ENCODE data around the gene CPTP. TPM values are rescaled to one million over a fixed set of nuclear protein-coding genes. Genes with fewer than 3 reads are reported as not detected.

Gene CPTP
- total RNA-seq, 1 experiment from 2014 or later, result 52.2 TPM

DNA sequence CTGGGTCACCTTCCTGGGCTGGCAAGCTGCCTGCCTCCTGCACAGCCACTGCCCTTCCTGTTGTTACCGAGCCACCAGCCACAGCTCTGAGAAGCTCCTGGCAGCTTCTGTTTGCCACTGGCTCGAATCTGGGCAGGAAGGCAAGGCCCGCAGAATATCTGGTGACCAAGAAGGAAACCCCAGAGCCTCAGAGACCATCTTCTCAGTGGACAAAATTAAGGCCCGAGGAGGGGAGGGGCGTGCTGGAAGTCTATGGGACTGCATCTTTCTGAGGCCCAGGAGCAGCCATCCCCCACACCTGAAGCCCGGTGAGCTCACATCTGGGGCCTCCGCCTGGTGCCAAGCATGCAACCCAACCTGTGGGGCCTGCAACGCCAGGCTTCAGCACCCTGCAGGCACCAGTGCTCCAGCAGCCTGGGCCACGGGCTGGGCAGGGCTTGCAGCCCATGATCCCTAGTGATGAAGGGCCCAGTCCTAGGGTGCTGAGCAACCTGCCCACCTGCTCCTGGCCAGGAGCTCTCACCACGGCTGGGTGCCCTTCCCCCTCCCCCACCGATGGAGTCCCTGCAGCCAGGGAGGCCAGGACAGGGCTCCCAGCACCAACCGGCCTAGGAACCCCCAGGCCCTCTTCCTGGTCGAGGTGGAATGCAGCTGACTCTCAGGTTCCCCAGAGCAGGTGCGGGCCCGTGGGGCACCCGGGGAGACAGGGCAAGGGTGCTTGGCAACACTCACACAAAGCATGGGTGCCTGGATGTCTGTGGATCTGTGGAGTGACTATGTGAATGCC lies 879 bp downstream of the CPTP start:
- no TSS peak for BruUV-seq (replicated peaks)
- Histone ChIP-seq H3K27ac (ENCODE audit: low read length) (peak overlapping the region; percentile 91), H3K36me3 (ENCODE audit: control insufficient read depth, insufficient read depth, low read length) (no peaks in the 10 kb centered on the region; the same call in none of the 2 replicates), H3K27me3 (ENCODE audit: control insufficient read depth, insufficient read depth, low read length) (no peaks in the 10 kb centered on the region), H3K4me3 (ENCODE audit: low read depth in 2 of 2, low read length in 2 of 2) (peak overlapping the region; percentile 83 to 87), H3K4me1 (ENCODE audit: control insufficient read depth, insufficient read depth, low read length) (peaks cover 31% of the 10 kb centered on the region), H3K9me3 (ENCODE audit: control insufficient read depth, insufficient read depth, low read depth, low read length) (no peaks in the 10 kb centered on the region)
- intact Hi-C loops (cut with micrococcal nuclease; ENCODE audit: unreplicated experiment) (no loop called here), in situ Hi-C loops (cut with HindIII; ENCODE audit: low pct_unique_long_range_greater_than_20kb, low sequenced_read_pairs) (no loop called here)
- no peak for ATAC-seq
- no peak for DNase-seq (ENCODE audit: low read depth, low spot score)
- ChIA-PET POLR2A (no interaction called here), CTCF (interaction anchor here (1.2 kb wide), 1 partner anchor 116 kb away, joined by 3 read pairs; no protein-coding TSS in a partner anchor)
- TF ChIP-seq SIN3A (IDR thresholded peaks at IDR 0.05; ENCODE audit: borderline replicate concordance, insufficient read depth, low read depth, low read length) (no peak), POLR2AphosphoS5 (IDR thresholded peaks at IDR 0.05; ENCODE audit: low read depth, low read length) (no peak), TCF7L2 (IDR thresholded peaks at IDR 0.05; ENCODE audit: low read depth, low read length) (no peak)
- TF ChIP-seq, protein P1, sequence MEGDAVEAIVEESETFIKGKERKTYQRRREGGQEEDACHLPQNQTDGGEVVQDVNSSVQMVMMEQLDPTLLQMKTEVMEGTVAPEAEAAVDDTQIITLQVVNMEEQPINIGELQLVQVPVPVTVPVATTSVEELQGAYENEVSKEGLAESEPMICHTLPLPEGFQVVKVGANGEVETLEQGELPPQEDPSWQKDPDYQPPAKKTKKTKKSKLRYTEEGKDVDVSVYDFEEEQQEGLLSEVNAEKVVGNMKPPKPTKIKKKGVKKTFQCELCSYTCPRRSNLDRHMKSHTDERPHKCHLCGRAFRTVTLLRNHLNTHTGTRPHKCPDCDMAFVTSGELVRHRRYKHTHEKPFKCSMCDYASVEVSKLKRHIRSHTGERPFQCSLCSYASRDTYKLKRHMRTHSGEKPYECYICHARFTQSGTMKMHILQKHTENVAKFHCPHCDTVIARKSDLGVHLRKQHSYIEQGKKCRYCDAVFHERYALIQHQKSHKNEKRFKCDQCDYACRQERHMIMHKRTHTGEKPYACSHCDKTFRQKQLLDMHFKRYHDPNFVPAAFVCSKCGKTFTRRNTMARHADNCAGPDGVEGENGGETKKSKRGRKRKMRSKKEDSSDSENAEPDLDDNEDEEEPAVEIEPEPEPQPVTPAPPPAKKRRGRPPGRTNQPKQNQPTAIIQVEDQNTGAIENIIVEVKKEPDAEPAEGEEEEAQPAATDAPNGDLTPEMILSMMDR (IDR thresholded peaks at IDR 0.05), result no peak
- TF ChIP-seq, protein P2, sequence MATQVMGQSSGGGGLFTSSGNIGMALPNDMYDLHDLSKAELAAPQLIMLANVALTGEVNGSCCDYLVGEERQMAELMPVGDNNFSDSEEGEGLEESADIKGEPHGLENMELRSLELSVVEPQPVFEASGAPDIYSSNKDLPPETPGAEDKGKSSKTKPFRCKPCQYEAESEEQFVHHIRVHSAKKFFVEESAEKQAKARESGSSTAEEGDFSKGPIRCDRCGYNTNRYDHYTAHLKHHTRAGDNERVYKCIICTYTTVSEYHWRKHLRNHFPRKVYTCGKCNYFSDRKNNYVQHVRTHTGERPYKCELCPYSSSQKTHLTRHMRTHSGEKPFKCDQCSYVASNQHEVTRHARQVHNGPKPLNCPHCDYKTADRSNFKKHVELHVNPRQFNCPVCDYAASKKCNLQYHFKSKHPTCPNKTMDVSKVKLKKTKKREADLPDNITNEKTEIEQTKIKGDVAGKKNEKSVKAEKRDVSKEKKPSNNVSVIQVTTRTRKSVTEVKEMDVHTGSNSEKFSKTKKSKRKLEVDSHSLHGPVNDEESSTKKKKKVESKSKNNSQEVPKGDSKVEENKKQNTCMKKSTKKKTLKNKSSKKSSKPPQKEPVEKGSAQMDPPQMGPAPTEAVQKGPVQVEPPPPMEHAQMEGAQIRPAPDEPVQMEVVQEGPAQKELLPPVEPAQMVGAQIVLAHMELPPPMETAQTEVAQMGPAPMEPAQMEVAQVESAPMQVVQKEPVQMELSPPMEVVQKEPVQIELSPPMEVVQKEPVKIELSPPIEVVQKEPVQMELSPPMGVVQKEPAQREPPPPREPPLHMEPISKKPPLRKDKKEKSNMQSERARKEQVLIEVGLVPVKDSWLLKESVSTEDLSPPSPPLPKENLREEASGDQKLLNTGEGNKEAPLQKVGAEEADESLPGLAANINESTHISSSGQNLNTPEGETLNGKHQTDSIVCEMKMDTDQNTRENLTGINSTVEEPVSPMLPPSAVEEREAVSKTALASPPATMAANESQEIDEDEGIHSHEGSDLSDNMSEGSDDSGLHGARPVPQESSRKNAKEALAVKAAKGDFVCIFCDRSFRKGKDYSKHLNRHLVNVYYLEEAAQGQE (IDR thresholded peaks at IDR 0.05; ENCODE audit: insufficient read depth in 1 of 2, low read depth in 2 of 2, low read length in 1 of 2), result no peak

DNA sequence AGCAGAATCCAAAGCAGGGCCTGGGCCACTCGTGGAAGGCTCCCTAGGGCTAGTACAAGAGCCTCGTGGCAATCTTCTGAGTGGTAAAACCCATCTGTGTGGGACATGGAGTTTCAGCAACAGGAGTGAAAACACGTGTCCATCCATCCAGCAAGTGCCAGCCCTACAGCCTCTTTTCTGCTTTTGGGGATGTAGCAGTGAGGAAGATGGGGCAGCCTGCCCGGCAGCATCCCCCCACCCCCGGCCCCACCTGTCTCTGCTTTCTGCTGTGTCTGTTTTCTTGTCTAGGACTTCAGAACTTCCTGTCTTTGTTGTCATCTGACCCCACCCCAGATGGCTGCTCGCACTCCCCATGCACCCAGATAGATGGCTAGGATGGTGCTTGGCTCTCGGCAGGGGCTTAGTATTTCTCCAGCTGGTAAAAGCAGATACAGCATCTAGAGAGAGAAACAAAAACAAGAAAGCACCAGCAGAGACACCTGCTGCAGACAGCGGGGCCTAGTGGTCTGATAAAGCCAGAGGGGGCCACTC lies 1.5 kb downstream of the CPTP start:
- no peaks in the 10 kb centered on the region for H3K9me3 ChIP-seq (ENCODE audit: control insufficient read depth, insufficient read depth, low read depth, low read length)
- in situ Hi-C loops (cut with HindIII; ENCODE audit: low pct_unique_long_range_greater_than_20kb, low sequenced_read_pairs), result no loop called here
- H3K36me3 ChIP-seq (ENCODE audit: control insufficient read depth, insufficient read depth, low read length), result no peaks in the 10 kb centered on the region; the same call in none of the 2 replicates
- intact Hi-C loops (cut with micrococcal nuclease; ENCODE audit: unreplicated experiment), result no loop called here
- H3K27ac ChIP-seq (ENCODE audit: low read length), result peak overlapping the region; percentile 91; the same call in 1 of the 2 replicates
- H3K27me3 ChIP-seq (ENCODE audit: control insufficient read depth, insufficient read depth, low read length), result no peaks in the 10 kb centered on the region
- no peak for DNase-seq (ENCODE audit: low read depth, low spot score)
- peak overlapping the region; percentile 83 to 87 for H3K4me3 ChIP-seq (ENCODE audit: low read depth in 2 of 2, low read length in 2 of 2)
- H3K4me1 ChIP-seq (ENCODE audit: control insufficient read depth, insufficient read depth, low read length), result peaks cover 25% of the 10 kb centered on the region
- POLR2A ChIA-PET, result no interaction called here
- CTCF ChIA-PET, result no interaction called here
- no peak for ATAC-seq
- BruUV-seq (replicated peaks), result no TSS peak
- TF ChIP-seq, protein P1 (IDR thresholded peaks at IDR 0.05), result no peak
- no peak for TF ChIP-seq TCF7L2 (IDR thresholded peaks at IDR 0.05; ENCODE audit: low read depth, low read length)
- TF ChIP-seq SIN3A (IDR thresholded peaks at IDR 0.05; ENCODE audit: borderline replicate concordance, insufficient read depth, low read depth, low read length), result no peak
- TF ChIP-seq POLR2AphosphoS5 (IDR thresholded peaks at IDR 0.05; ENCODE audit: low read depth, low read length), result no peak
- TF ChIP-seq, protein P2 (IDR thresholded peaks at IDR 0.05; ENCODE audit: insufficient read depth in 1 of 2, low read depth in 2 of 2, low read length in 1 of 2), result no peak
